Measurements from ENCODE around the gene UBQLNL.

DNA sequence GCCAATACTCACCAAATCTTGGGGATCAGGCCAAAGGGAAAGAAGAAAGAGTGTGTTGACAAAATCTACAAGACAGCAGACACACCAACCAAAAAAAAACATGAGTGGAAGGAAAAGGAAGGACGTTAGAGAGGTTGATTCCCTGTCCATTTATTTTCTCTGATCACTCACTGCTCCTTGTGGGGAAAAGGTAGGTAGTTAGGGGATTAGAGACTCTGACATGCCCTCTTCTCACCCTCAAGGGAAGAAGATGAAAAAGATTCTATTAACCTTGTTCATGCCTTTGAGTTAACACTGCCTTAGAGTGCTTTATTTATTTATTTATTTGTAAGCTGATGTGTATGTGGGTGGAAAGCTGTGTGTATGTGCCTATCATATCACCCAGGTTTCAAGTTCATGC lies 31.9 kb upstream of the UBQLNL start, which contains the start of gene OR52H1:
- TF ChIP-seq, protein P1, sequence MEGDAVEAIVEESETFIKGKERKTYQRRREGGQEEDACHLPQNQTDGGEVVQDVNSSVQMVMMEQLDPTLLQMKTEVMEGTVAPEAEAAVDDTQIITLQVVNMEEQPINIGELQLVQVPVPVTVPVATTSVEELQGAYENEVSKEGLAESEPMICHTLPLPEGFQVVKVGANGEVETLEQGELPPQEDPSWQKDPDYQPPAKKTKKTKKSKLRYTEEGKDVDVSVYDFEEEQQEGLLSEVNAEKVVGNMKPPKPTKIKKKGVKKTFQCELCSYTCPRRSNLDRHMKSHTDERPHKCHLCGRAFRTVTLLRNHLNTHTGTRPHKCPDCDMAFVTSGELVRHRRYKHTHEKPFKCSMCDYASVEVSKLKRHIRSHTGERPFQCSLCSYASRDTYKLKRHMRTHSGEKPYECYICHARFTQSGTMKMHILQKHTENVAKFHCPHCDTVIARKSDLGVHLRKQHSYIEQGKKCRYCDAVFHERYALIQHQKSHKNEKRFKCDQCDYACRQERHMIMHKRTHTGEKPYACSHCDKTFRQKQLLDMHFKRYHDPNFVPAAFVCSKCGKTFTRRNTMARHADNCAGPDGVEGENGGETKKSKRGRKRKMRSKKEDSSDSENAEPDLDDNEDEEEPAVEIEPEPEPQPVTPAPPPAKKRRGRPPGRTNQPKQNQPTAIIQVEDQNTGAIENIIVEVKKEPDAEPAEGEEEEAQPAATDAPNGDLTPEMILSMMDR (IDR thresholded peaks at IDR 0.05), result no peak
- TF ChIP-seq EZH2 (IDR thresholded peaks at IDR 0.05) (no peak), EZH2phosphoT487 (IDR thresholded peaks at IDR 0.05) (no peak)

Measured in neural progenitor cell (in vitro differentiated cells).